Endometrium (tissue), 2 donors: Measurements from ENCODE around the gene HLF.
A peak's percentile ranks its signal among the peaks of the same experiment; 100 is the strongest.

Experiments used
- FAIRE-seq: peaks from 2 replicates; lab custom pipeline; 2012; peaks lifted over from hg19 to GRCh38; lab: Jason Lieb, UNC
- donor health status: control.
- donor health status: control.

The HLF gene

DNA sequence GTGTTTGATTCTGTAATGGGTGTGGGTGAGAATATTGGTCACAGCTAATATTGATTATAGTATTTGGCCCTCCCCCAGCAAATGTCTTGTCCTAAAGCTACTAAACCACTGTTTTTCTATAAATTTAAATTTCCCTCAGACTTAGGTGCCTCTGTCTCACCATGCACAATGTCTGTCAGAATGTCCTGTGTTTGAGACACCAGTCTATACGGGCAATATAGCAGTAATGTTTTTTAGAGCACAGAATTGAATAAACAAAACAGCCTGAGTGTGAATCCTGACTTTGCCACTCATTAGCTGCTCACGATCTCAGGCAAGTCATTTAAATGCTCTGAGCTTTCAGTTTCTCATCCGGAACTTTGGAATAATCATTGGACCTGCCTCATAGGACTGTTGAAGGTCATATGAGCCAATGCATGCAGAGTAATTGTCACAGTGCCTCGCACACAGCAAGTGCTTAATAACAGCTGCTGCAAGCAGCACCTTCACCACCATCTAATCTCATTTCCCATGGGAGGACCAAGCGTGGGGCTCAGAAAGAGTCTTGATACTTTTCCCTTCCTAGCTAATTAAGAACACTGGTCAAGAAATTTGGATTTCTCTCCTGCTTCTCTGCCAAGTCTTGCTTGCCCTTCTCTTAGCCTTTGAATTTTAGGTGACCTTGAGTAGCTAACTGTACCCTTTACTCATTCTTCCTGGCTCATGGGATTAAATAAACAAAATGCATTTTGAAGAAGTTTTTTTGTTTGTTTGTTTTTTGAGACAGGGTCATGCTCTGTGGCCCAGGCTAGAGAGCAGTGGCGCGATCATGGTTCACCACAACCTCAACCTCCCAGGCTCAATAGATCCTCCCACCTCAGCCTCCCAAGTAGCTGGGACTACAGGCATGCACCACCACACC lies 9.8 kb downstream of the HLF start:
- FAIRE-seq = no peak

DNA sequence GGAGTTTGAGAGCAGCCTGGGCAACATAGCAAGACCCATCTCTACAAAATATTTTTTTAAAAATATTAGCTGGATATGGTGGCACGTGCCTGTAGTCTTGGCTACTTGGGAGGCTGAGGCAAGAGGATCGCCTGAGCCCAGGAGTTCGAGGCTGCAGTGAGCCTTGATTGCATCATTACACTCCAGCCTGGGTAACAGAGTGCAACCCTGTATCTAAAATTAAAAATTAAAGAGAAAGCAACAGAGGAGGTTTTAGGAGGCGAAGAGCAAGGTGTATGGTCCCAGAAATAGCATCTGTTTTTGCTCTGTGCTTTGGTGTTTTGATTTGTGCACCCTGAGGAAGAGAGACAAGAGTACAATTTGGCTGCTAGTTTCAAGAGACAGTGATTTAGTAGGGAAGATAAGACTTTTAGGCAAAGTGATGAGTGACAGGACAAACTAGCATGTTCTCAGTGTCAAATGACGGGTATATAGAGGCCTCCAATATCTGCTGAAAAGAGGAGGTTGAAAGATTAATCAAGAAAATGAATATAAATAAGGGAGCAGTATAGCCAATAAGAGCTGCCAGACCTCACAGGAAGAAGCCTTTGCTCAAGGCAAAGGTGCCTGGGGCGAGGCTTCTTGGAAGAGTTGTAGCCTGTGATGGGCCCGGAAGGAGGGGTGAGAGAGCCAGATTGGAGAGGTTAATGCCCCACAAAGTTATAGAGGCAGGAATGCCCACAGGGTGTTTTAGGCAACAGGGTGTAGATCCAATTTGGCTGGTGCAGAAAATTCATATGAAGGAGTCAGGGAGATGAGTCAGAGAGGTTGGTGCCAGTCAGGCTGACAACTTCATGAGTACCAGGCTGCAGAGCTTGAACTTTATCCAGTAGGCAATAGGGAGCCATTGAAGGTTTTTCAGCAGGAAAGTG lies 11.4 kb downstream of the HLF start:
- FAIRE-seq = no peak

DNA sequence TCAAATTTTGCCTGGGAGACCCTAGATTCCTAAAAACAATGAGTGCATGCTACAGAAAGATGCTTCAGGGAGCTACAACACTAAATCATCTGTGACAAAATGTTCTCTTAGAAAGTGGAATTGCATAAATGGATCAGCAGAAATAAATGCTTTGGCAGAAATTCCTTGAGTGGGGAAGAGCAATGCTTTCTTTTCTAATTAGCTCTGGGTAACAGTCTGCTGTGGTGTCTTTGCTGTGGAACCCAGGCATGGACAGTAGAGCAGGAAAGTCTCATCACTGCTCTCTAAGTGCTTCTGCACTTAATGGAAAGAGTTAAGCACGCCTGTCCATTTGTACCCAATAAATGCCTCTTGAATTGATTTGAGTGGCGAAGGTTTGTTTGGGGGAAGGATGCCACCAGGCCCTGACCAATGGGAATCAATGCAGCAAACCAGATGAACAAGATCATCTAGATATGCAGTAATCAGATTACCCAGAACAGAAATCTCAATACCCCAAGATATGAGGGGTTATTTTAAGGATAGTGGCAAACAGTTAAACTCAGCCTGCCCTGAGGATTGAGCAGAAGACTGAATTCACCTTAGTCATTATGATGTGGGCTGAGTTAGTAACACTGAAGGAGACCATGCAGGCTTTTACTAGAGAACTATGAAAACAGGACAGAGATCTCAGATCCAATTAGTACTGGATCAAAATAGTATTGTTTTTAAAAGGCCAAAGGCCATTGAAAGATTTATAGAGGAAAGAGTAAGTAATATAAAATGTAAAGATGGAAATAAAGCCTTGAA lies 13.6 kb downstream of the HLF start:
- no peak for FAIRE-seq

DNA sequence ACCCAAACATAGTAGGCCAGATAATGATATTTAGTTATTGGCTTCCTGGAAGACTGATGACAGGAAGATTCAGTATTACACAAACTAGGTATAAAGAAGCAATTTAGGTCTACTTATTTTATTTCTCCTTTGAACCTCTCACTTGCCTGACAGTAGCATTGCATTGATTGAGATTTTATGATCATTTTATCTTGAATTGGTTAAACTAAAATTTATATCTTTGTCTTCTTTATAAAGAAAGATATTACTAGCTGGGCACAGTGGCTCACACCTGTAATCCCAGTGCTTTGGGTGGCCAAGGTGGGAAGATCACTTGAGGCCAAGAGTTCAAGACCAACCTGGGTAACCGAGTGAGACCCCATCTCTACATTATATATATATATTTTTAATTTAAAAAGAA lies 14.4 kb downstream of the HLF start:
- FAIRE-seq = no peak

DNA sequence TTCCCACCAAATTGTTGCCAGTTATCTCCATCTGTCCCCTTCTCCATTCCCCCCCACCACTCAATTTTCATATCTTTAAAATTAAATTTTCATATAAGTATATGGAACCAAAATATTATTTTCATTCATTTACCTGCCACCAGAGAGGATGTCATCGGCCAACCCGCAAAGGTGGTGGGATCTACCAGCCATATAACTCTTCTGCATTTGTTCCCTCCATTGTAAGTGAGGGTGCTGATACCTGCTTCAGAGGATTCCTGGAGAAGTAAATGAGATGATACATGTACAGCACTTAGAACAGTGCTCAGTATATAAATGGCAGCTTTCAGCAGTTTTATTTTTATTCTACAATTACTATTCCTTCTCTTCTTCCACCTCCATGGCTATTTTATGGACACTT lies 15.0 kb downstream of the HLF start:
- FAIRE-seq = no peak

DNA sequence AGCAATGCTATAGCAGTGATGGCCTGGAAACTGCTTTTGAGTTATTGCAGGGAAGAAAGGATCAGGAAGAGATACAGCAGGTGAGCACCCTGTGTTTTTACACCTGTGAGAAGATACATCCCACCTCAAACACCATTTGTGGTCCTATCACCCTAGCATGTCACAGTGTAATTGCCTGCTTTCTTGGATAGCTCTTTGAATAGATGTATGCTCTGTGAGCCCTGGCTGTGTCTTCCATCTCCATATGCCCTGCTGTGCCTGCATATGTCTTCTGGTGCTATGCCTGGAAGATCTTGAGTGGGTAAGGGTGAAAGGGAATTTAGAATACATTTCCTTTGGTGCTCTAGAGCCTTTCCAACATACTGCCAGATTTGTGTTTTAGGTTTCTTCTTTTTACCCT lies 15.5 kb downstream of the HLF start:
- FAIRE-seq = no peak

DNA sequence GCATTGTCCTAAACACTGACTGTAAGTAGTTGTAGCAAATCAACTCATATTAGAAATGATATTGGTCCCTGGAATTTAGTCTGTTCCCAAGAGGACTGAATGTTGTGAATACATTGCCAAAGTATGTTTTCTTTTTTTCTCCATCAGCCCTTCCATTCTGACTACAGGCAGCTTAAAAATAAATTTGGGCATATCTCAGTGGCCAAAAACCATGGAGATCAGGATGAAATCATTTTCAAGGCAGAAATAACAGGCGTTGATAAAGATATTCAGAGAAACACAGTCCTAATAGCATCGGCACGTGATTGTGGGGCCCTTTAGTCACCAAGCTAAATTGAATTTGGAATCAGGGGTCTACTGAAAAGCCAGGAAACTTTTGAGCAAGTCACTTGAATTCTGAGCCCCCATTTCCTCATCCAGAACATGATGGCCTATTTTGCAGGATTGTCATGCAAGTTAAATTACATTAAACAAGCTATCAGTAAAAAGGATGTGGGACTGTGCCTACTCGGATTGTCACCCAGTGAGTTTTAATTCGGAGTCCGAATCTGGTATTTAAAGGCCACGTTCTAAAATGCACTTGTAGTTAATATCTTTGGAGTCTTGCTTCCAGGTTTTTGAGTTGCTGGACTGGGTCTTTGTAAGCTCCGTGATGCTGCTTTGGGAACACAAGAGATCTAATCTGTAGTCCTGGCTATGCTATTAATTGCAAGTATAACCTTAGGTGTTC lies 17.1 kb downstream of the HLF start:
- FAIRE-seq = no peak

DNA sequence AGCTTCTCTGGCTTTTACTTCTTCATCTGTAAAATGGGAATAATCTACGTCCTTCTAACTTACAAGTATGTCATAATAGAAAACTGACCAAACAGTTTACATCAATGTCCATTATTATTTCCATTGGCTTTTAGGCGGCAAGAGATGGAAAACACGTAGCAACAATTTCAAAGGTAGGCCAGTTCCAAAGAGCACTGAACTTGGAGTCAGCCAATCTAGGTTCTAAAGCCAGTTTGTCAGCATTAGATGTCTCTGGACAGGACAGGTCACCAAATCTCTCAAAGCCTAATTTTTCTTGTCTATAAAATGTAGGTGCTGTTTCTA lies 17.6 kb downstream of the HLF start:
- FAIRE-seq = no peak

DNA sequence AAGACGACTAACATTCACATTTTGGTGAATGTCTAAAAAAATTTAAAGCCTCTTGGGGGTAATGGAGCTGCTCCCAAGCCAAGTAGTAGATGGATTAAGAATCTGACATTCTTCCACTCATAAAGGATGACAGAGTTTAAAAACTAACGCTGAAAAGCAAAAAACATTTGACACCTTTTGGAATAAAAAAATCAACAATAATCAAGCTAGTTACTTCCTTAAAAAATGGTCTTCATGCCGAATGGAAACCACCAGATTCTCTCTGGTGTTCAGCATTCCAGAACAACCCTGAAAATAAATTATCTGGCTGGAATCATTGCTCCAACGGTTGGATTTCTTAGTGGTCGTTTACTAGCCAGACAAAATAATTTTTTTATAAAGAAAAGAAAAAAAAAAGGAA lies 18.0 kb downstream of the HLF start:
- FAIRE-seq = no peak

DNA sequence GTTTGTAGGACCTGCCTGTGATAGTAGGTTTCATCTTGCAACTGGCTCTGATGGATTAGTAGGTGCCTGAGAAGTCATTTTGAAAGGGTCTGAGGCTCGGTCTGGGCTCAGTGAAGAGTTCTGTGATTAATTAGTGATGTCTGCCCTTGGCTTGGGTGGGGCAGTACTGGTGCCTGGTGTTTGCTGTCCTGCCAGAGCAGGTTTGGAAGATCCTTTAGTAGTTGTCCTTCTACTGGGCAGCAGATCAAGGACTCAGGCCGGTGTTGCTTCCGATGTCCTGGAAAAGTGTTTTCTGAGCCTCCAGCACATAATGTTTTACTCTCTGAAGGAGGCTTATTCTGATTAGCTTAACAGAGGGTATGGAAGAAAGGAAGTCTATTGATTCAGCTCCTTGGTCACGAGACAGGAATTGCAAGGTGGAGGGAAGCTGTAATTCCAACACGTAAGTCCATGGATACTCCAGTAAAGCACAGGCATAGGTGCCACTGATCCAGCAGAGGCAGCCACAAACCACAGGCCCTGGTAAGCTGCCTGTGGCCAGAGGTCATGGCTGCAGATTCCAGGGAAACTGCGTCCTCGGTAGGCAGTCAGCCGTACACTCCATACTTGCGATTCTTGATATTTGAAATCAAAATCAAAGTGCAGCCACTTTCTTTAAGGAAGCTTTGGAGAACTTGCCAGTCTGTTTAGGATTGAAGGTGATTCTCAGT lies 18.7 kb downstream of the HLF start:
- FAIRE-seq = no peak

DNA sequence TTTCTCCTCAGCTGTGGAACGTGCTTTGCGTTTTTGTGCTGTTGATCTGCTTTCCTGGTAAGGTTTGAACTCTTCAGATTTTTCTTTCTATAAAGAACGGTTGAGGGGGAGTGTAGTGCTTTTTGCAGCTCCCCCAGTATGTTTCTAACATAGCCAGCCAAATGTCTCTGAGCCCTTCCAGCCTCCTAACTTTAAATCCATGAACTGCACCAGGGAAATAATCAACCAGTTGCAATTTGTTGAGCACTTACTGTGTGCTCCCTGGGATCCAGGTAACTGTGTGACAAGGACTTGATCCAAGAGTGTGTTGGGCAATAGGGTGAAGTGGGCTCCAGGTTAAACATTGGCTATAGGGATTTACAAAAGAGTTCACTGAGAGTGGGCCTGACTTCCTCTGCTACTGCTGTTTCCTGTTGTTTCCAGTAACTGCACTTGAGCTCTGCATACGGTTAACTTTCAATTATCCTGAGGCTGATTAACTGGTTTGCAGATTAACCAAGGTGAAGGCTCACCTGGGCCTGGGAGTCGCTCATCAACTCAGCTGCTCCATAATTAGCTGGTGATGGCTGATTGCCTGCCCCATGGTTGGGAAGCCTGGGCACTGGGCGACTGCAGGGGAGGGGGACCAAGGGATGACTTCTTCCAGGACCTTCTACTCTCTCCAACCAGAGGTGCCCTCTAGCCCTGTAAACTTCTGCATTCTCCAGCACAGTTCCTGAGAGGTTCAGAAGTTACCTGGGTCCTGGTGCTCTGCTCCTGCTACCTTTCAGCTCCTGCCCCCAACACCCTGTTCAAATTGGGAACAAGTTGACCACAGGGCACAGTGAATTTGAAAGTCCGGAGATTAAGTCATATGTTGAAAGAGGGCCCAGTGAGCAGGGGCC lies 19.5 kb downstream of the HLF start:
- FAIRE-seq = no peak

DNA sequence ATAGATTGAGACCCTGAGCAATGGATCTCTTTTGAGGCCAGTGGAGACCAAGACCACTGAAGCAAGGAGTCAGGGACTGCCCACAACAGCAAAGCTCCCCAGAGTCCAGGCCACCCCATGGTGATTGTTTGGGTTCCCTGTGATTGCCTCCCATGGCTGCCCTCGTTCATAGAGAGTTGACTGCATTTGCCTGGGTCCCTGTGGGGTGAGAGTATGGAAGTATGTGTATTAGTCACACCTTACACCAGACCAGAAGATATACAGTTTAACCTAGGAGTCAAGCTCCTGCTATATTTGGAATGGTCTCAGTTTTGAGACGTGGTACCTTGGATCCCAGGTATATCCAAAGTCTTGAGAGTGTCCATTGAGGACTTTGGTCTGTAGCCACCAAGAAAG lies 20.2 kb downstream of the HLF start:
- FAIRE-seq = no peak

DNA sequence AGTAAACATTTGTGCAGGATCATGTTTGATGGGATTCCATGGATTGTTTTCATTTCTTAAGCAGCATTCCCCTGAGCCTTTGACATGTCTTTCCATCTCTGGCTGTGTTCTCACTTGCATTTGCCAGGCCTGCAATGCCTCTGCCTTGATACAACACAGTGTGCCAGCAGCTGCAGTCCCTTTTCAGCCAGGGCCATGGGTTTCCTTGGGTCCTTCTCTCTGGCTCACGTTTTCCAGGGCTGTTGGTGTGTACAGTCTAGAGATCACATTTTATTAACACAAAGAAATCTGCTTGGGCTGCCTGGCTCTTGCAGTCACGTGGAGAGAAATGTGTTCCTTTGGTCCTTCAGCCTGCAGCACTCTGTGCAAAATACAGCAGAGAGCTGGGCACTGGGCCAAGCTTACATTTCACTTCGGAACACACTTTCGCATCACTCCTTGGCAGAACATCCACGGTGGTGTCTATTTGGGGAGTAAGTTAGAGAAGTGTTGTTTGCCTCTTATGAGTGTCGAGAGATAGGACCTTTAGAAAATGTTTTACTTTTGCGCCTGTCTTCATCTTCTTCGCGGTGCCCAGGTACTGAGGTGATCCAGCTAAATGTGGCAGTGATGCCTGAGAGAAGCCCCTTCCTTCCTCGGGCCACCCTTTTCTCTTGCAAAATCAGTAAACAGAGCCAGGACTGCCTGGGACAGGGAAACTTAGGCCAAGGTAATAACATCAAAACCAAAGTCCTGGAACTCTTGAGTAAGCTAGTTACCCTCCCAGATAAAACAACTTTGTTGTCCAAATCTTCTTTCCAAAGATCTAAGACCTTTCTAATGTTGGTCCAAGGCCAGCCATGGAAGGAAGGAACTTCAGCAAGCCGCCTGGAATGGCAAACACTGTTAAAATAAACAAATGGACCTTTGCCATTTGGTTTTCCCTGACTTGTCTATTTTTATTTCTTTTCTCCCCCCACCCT lies 20.9 kb downstream of the HLF start:
- peak; percentile 92 for FAIRE-seq

DNA sequence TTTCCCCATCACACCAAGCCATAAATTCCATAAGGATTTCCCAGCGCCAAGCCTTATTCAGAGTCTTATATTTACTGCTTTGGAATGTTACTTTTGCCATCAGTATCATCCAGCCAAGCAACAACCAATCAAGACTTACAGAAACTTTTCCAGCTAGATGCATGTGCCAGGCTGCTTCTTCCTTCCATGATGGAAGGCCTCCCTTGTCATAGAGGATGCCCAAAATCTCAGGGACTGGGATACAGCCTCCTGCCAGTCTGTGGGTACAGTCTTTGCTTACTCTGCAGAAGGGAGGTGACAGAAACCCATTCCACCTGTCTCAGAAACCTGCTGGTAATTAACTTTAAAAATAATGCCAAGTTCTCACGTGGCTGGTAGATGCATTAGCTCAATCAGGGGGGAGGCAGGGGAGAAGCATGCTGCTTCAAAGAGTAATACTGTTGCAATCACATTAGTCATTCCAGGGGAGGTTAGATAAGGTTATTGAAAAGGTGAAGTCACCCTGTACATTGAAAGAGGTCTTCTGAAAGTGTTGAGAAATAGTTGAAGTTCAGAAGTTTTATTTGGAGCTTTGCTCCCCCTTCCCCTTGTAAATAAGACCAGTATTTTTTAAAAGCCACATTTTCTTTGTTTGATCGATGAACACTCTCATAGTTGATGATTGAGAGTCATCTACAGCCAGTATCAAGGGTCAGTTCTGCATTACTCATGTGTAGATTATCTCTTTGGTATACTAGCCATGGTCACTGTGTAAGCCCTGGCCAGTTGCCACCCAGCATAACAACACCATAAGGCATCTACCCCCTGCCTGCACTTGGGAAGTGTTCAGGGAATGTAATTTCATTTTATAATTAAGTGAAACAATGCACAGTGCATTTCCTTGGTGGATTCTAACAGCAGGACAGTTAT lies 22.2 kb downstream of the HLF start:
- FAIRE-seq = no peak

DNA sequence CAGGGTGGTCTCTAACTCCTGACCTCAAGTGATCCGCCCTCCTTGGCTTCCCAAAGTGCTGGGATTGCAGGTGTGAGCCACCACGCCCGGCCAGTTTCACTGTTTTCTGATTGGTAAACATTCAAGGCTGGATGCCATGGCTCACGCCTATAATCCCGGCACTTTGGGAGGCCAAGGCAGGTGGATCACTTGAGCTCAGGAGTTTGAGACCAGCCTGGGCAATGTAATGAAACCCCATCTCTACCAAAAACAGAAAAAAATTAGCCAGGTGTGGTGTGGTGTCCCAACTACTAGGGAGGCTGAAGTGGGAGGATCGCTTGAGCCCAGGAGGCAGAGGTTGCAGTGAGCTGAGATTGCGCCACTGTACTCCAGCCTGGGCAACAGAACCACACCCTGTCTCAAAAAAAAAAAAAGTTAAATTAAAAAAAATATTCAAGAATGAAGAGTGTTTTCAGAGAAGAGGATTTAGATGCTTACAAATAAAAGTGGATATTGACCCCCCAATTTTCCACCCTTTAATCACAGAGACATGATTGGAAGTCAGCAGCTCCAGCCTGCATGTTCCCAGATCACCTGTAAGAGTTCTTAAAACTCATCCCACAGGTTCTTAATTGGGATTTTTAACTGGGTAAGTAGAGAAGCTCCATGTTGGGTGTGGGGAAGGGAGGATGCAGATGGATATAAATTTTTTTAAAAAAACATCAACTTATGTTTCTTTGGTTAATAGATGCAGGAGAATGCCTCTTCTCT lies 23.8 kb downstream of the HLF start:
- no peak for FAIRE-seq

DNA sequence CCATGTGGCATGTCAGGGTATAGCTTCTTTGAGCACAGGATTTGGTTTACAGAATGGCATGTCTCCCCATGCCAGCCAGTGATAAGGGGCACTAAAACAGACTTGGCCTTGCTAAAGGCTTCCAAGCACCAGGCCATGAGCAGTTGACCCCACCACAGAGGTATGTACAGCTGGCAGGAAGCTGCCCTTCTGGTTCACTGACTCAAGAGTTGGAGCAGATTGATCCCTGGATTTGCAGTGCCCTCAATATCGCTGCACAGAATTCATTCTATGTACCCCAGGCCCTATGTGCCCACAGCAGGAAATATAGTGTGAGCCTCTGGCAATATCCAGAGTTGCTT lies 24.3 kb downstream of the HLF start:
- FAIRE-seq = no peak

DNA sequence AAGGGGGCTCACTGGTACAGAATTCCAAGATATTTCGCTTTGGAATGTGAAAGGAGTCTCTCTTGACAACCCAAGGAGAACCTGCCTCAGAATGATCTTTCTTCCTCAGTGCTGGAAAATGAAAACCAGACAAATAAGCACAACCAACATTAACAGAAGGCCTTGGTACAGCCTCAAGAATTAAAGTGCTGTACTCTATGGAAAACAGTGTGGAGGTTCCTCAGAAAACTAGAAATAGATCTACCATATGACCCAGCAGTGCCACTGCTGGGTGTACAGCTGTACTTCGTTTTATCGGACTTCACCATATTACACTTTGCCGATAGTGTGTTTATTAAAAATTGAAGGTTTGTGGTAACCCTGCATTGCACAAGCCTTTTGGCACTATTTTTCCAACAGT lies 25.2 kb downstream of the HLF start:
- no peak for FAIRE-seq
